Body of pancreas (tissue), 4 donors: ENCODE results near the gene PJA2.

ENCODE experiments used
- CTCF ChIP-seq, 7 experiments: fragments of 450-650 bp in 4 of 7; fragments of 200-600 bp in 3 of 7; sonication (generic) in 3 of 7; IDR thresholded peaks; one replicate each; pipeline ENCODE4 v1.5.1; 2016 to 2019; ENCODE audit warnings: antibody characterized with exemption in 7 of 7
- POLR2A ChIP-seq, 3 donors: fragments of 450-650 bp; IDR thresholded peaks; one replicate each; pipeline ENCODE4 v1.6.1; 2016; ENCODE audit warnings: antibody characterized with exemption in 3 of 3, mild to moderate bottlenecking in 2 of 3

- TF ChIP-seq POLR2A (IDR thresholded peaks at IDR 0.05) = no peak
- no peak for TF ChIP-seq CTCF (IDR thresholded peaks at IDR 0.05)
Measured at GRCh38 chr5:109370343-109370742, 39.4 kb downstream of the PJA2 start.
